HepG2 (cell line): ENCODE results near the gene FANCE. TPM values are rescaled to one million over a fixed set of nuclear protein-coding genes. Genes with fewer than 3 reads are reported as not detected.

Experiments used
- ATAC-seq: fragments of 200-7000 bp; cut with Tn5 transposase; 3 replicates; pipeline ENCODE4 v1.9.1; 2020; ENCODE audit warnings: mild to moderate bottlenecking, moderate library complexity
- BruUV-seq: library from RNA; stranded (reverse); fragments of 400-500 nt; replicated peaks from 2 replicates; lab custom pipeline; 2021; lab: Mats Ljungman, UMichigan
- CTCF ChIA-PET: fragments of 300-600 bp; formaldehyde crosslinking; extraction: SDS; loops from one replicate; lab custom pipeline; 2021; ENCODE audit warnings: low total read pairs, inconsistent platforms, low intra/inter-chr PET ratio; lab: Yijun Ruan, JAX
- POLR2A ChIA-PET: fragments of 350-600 bp; sonication (Branson Sonifier 250); formaldehyde crosslinking; loops from one replicate; lab custom pipeline; 2020; ENCODE audit warnings: antibody characterized with exemption, inconsistent platforms; lab: Yijun Ruan, JAX
- DNase-seq: peaks from one replicate; pipeline ENCODE4 v3.0.0-alpha.2; 2015; ENCODE audit warnings: low spot score
- FAIRE-seq: peaks from 3 replicates; lab custom pipeline; 2011; peaks lifted over from hg19 to GRCh38; lab: Jason Lieb, UNC
- H2AFZ ChIP-seq: one replicate; pipeline ENCODE4 v1.6.1; 2011; ENCODE audit warnings: low read length, inconsistent platforms
- H3K27ac ChIP-seq: fragments of 300-600 bp; 3 replicates; pipeline ENCODE4 v1.8.0; 2011; ENCODE audit warnings: mixed run types, mild to moderate bottlenecking, mixed read lengths, low read length, inconsistent platforms; ENCODE audit not compliant: insufficient read depth; ENCODE audit errors: extremely low read length
- H3K27me3 ChIP-seq, 2 experiments: fragments of 200-600 bp in 1 of 2; 2 replicates in 1 of 2; 3 replicates in 1 of 2; pipeline versions ENCODE4 v1.6.0 to v1.8.0; 2011; ENCODE audit warnings: low read length in 2 of 2, mild to moderate bottlenecking in 2 of 2, moderate library complexity in 2 of 2, inconsistent platforms in 1 of 2; ENCODE audit not compliant: insufficient read depth in 2 of 2, control insufficient read depth in 1 of 2
- H3K36me3 ChIP-seq, 2 experiments: fragments of 200-600 bp in 1 of 2; replicated peaks in 1 of 2; 2 replicates in 1 of 2; 3 replicates in 1 of 2; pipeline versions ENCODE4 v1.5.1 to v1.8.0; 2011; ENCODE audit warnings: low read length in 2 of 2, inconsistent platforms in 1 of 2; ENCODE audit not compliant: insufficient read depth in 2 of 2, control insufficient read depth in 1 of 2
- H3K4me1 ChIP-seq: 2 replicates; pipeline ENCODE4 v1.5.1; 2012; ENCODE audit warnings: low read length, inconsistent platforms; ENCODE audit not compliant: insufficient read depth
- H3K4me2 ChIP-seq: 2 replicates; pipeline ENCODE4 v1.6.0; 2011; ENCODE audit warnings: low read depth, low read length, inconsistent platforms
- H3K4me3 ChIP-seq, 3 experiments: fragments of 200-600 bp in 1 of 3; sonication (generic), shearing (Covaris generic) in 1 of 3; replicated peaks in 1 of 3; 2 replicates each; pipeline ENCODE4 v1.5.1; 2011 to 2016; ENCODE audit warnings: low read length in 3 of 3, inconsistent platforms in 2 of 3, low read depth in 2 of 3, mild to moderate bottlenecking in 2 of 3, control low read depth in 1 of 3, mixed read lengths in 1 of 3; ENCODE audit not compliant: insufficient read depth in 1 of 3
- H3K79me2 ChIP-seq: one replicate; pipeline ENCODE4 v1.6.1; 2011; ENCODE audit warnings: low read length, inconsistent platforms; ENCODE audit not compliant: insufficient read depth
- H3K9ac ChIP-seq: 2 replicates; pipeline ENCODE4 v1.6.0; 2011; ENCODE audit warnings: mild to moderate bottlenecking, low read depth, low read length, inconsistent platforms; ENCODE audit not compliant: insufficient read depth
- H3K9me3 ChIP-seq: 2 replicates; pipeline ENCODE4 v1.5.1; 2012; ENCODE audit warnings: mild to moderate bottlenecking, low read length
- H4K20me1 ChIP-seq: 2 replicates; pipeline ENCODE4 v1.6.0; 2011; ENCODE audit warnings: inconsistent platforms, mild to moderate bottlenecking, low read length, moderate library complexity; ENCODE audit not compliant: insufficient read depth
- AGO2 ChIP-seq: fragments of 200-400 bp; formaldehyde crosslinking; optimal IDR thresholded peaks from 2 replicates; pipeline ENCODE3; 2017; ENCODE audit warnings: mild to moderate bottlenecking, low read depth, low read length, moderate library complexity
- KLF6 ChIP-seq: IDR thresholded peaks from 2 replicates; pipeline ENCODE4 v1.8.0; 2016; ENCODE audit warnings: missing biosample characterization, missing genetic modification reagents
- MIER3 ChIP-seq: IDR thresholded peaks from 2 replicates; pipeline ENCODE4 v1.6.1; 2016; ENCODE audit warnings: missing compliant biosample characterization, borderline replicate concordance
- REL ChIP-seq: sonication (generic); formaldehyde crosslinking; conservative IDR thresholded peaks from 2 replicates; pipeline ENCODE4 v1.8.0; 2022; ENCODE audit warnings: mild to moderate bottlenecking, missing genetic modification reagents, moderate library complexity
- RXRA ChIP-seq: sonication (generic); formaldehyde crosslinking; IDR thresholded peaks from 2 replicates; pipeline ENCODE4 v1.5.1; 2020; ENCODE audit warnings: missing genetic modification reagents
- YEATS2 ChIP-seq: sonication (generic); formaldehyde crosslinking; IDR thresholded peaks from 2 replicates; pipeline ENCODE4 v1.4.0; 2020; ENCODE audit warnings: missing genetic modification reagents, borderline replicate concordance
- ZNF484 ChIP-seq: sonication (generic); formaldehyde crosslinking; IDR thresholded peaks from 2 replicates; pipeline ENCODE4 v1.5.1; 2020; ENCODE audit warnings: mild to moderate bottlenecking, low read depth, missing genetic modification reagents, borderline replicate concordance
- ZNF572 ChIP-seq: sonication (generic); formaldehyde crosslinking; IDR thresholded peaks from 2 replicates; pipeline ENCODE4 v1.5.1; 2020; ENCODE audit warnings: mild to moderate bottlenecking, missing genetic modification reagents
- ZNF652 ChIP-seq: IDR thresholded peaks from 2 replicates; pipeline ENCODE4 v1.6.1; 2016; ENCODE audit warnings: low read depth, borderline replicate concordance
- WGBS: methylation state at CpG from one replicate; pipeline ENCODE4 v1.1.6; 2017; ENCODE audit warnings: low lambda C conversion rate; 5-methylcytosine and 5-hydroxymethylcytosine counted together
- in situ Hi-C: cut with HindIII; loops from 2 replicates; pipeline ENCODE4 v1.10.0; 2017; ENCODE audit warnings: low pct_unique_long_range_greater_than_20kb; ENCODE audit not compliant: extremely low pct_ligation_motif_present
- intact Hi-C: fragments of 100-400 bp; cut with micrococcal nuclease; formaldehyde crosslinking; loops from one replicate; pipeline ENCODE4 v1.10.0; 2022; ENCODE audit not compliant: unreplicated experiment
- polyA plus RNA-seq, 8 experiments: library from polyadenylated mRNA; depleted of rRNA in 3 of 8; stranded (reverse) in 7 of 8; unstranded in 1 of 8; fragments of >200 nt; fragmentation: Illumina TruSeq in 4 of 8; extraction: Trizol in 4 of 8; gene quantifications; 2 replicates each; pipeline versions ENCODE4 v1.2.1 to v1.2.3, GENCODE V29; 2011 to 2016; ENCODE audit warnings: low read depth in 4 of 8, missing spikeins in 1 of 8, mixed read lengths in 1 of 8; ENCODE audit not compliant: insufficient read depth in 1 of 8
- total RNA-seq, 5 experiments: library from RNA; depleted of rRNA; stranded (reverse); fragments of >200 nt; fragmentation: Illumina TruSeq; extraction: Trizol; gene quantifications; 2 replicates each; pipeline ENCODE4 v1.2.3, GENCODE V29; 2016; ENCODE audit warnings: low read depth in 1 of 5
- TF ChIP-seq, protein P1 (sequence below): sonication (generic); formaldehyde crosslinking; IDR thresholded peaks from 2 replicates; pipeline ENCODE4 v1.5.0; 2020; ENCODE audit warnings: mild to moderate bottlenecking, missing genetic modification reagents
- TF ChIP-seq, protein P2 (sequence below): sonication (generic); formaldehyde crosslinking; IDR thresholded peaks from 2 replicates; pipeline ENCODE4 v1.5.1; 2020; ENCODE audit warnings: mild to moderate bottlenecking, missing genetic modification reagents, borderline replicate concordance
- TF ChIP-seq, protein P3 (sequence below), 2 experiments: sonication (generic) in 1 of 2; formaldehyde crosslinking in 1 of 2; IDR thresholded peaks; 2 replicates each; pipeline versions ENCODE4 v1.5.1 to v1.6.1; 2011 to 2020; ENCODE audit warnings: borderline replicate concordance in 1 of 2, low read depth in 1 of 2, low read length in 1 of 2, mild to moderate bottlenecking in 1 of 2, missing genetic modification reagents in 1 of 2, moderate library complexity in 1 of 2
- TF ChIP-seq, protein P4 (sequence below): sonication (generic); formaldehyde crosslinking; IDR thresholded peaks from 2 replicates; pipeline ENCODE4 v1.4.0; 2020; ENCODE audit warnings: missing genetic modification reagents

FANCE gene
- total and polyA plus RNA-seq, 2 of the 13 experiments (the other 11 are each of a cell fraction or from before 2014, with no cell fraction given): 7.1 to 11.2 TPM

DNA sequence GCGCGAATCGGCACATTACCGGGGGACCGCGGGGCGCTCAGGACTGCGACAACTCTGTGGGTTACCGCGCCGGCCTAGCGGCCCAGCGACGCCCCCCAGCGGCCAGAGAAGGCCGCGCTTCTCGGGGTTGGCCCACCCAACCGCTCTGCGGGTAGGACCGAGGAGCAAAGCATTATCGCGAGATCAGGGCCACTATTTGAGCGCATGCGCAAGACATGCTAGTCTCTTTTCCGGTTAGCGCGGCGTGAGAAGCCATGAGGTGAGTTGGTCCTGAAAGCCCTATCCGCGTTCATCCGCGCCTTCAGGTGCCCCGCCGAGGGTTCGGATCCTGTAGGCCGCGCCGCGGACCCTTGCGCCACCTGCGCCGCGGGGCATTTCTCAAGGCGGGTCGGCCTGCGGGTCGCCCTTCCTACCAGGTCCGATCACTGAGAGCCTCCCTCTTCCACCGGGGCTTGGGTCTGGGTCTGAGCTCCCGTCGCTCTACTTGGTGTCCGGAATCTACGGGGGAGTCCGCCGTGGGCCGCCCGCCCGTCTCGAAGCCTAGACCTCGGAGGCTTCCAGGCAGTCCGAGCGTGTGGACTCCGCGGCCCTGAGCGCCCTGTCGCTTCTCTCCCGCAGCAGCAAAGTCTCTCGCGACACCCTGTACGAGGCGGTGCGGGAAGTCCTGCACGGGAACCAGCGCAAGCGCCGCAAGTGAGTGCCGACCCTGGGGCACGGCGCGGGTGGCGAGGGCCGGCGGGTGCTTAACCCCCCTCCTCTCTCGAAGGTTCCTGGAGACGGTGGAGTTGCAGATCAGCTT, 16.2 kb downstream of the FANCE start, which contains the start of gene RPL10A:
TSS of gene RPL10A (plus strand) at position 221 of the 799 bp plus-strand sequence. CDS start at position 255, 34 bp downstream.
- under 1% methylated on average over 38 of the region's 86 CpGs for WGBS
- intact Hi-C loops (loop anchor here (1.0 kb wide), 4 partner anchors 16 to 171 kb away; partner anchors contain the start of genes DEF6, FANCE and PPARD), in situ Hi-C loops (loop anchor here (5.0 kb wide), 1 partner anchor 171 kb away; the partner anchor contains the start of gene DEF6)
- Histone ChIP-seq H3K27ac (peak within 1 kb of the TSS; percentile 92), H3K9me3 (no peaks in the 10 kb centered on the region), H4K20me1 (peaks cover 46% of the 10 kb centered on the region), H2AFZ (peak within 1 kb of the TSS; percentile 66), H3K4me2 (peak within 1 kb of the TSS; percentile 99), H3K4me3 (peak within 1 kb of the TSS; percentile 85 to 98 (median 86)), H3K36me3 (peaks cover 4 to 31% of the 10 kb centered on the region in 2 experiments), H3K79me2 (peaks cover 30% of the 10 kb centered on the region), H3K9ac (peak within 1 kb of the TSS; percentile 99), H3K4me1 (peaks cover 49% of the 10 kb centered on the region), H3K27me3 (no peaks in the 10 kb centered on the region; a peak in 1 of 5 replicates)
- peak; percentile 83 for ATAC-seq
- FAIRE-seq: peak; percentile 57
- ChIA-PET CTCF (interaction anchor here (1.2 to 2.4 kb wide), 4 partner anchors 20 to 174 kb away, joined by 4 to 28 read pairs (median 20); partner anchors contain the start of genes DEF6 and PPARD), POLR2A (interaction anchor here (0.8 to 3.7 kb wide), 10 partner anchors 9 to 209 kb away, joined by 3 to 31 read pairs (median 6); partner anchors contain the start of genes FANCE, PPARD, TEAD3 and ZNF76)
- peak; percentile 98 for DNase-seq
- TSS peak; percentile 66 for BruUV-seq
- TF ChIP-seq ZNF572 (CRISPR knock-in tag): peak; percentile 98
- TF ChIP-seq, protein P1, sequence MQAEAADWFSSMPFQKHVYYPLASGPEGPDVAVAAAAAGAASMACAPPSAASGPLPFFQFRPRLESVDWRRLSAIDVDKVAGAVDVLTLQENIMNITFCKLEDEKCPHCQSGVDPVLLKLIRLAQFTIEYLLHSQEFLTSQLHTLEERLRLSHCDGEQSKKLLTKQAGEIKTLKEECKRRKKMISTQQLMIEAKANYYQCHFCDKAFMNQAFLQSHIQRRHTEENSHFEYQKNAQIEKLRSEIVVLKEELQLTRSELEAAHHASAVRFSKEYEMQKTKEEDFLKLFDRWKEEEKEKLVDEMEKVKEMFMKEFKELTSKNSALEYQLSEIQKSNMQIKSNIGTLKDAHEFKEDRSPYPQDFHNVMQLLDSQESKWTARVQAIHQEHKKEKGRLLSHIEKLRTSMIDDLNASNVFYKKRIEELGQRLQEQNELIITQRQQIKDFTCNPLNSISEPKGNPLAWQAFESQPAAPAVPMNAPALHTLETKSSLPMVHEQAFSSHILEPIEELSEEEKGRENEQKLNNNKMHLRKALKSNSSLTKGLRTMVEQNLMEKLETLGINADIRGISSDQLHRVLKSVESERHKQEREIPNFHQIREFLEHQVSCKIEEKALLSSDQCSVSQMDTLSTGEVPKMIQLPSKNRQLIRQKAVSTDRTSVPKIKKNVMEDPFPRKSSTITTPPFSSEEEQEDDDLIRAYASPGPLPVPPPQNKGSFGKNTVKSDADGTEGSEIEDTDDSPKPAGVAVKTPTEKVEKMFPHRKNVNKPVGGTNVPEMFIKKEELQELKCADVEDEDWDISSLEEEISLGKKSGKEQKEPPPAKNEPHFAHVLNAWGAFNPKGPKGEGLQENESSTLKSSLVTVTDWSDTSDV (CRISPR knock-in tag): no peak; the same call in 1 of the 2 replicates
- TF ChIP-seq ZNF484 (CRISPR knock-in tag): no peak
- TF ChIP-seq, protein P2, sequence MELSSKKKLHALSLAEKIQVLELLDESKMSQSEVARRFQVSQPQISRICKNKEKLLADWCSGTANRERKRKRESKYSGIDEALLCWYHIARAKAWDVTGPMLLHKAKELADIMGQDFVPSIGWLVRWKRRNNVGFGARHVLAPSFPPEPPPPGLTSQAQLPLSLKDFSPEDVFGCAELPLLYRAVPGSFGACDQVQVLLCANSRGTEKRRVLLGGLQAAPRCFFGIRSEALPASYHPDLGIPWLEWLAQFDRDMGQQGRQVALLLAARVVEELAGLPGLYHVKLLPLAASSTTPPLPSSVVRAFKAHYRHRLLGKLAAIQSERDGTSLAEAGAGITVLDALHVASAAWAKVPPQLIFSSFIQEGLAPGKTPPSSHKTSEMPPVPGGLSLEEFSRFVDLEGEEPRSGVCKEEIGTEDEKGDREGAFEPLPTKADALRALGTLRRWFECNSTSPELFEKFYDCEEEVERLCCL (CRISPR knock-in tag): peak; percentile 91
- TF ChIP-seq, protein P3, sequence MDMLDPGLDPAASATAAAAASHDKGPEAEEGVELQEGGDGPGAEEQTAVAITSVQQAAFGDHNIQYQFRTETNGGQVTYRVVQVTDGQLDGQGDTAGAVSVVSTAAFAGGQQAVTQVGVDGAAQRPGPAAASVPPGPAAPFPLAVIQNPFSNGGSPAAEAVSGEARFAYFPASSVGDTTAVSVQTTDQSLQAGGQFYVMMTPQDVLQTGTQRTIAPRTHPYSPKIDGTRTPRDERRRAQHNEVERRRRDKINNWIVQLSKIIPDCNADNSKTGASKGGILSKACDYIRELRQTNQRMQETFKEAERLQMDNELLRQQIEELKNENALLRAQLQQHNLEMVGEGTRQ (IDR thresholded peaks at IDR 0.05; ENCODE audit: low read depth, low read length): no peak
- TF ChIP-seq, protein P3 (CRISPR knock-in tag; IDR thresholded peaks at IDR 0.05; ENCODE audit: borderline replicate concordance): peak; percentile 56; the same call in 1 of the 2 replicates
- TF ChIP-seq KLF6 (CRISPR knock-in tag): peak; percentile 90
- no peak; the same call in 1 of the 2 replicates for TF ChIP-seq ZNF652 (CRISPR knock-in tag)
- peak; percentile 100 for TF ChIP-seq AGO2
- TF ChIP-seq REL (CRISPR knock-in tag): peak; percentile 93
- TF ChIP-seq, protein P4, sequence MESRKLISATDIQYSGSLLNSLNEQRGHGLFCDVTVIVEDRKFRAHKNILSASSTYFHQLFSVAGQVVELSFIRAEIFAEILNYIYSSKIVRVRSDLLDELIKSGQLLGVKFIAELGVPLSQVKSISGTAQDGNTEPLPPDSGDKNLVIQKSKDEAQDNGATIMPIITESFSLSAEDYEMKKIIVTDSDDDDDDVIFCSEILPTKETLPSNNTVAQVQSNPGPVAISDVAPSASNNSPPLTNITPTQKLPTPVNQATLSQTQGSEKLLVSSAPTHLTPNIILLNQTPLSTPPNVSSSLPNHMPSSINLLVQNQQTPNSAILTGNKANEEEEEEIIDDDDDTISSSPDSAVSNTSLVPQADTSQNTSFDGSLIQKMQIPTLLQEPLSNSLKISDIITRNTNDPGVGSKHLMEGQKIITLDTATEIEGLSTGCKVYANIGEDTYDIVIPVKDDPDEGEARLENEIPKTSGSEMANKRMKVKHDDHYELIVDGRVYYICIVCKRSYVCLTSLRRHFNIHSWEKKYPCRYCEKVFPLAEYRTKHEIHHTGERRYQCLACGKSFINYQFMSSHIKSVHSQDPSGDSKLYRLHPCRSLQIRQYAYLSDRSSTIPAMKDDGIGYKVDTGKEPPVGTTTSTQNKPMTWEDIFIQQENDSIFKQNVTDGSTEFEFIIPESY (CRISPR knock-in tag): peak; percentile 73
- peak; percentile 74; the same call in 1 of the 2 replicates for TF ChIP-seq RXRA (CRISPR knock-in tag)
- TF ChIP-seq YEATS2 (CRISPR knock-in tag): peak; percentile 100
- TF ChIP-seq MIER3 (CRISPR knock-in tag): peak; percentile 92; the same call in 1 of the 2 replicates
